A549 (cell line): ENCODE data around the gene ECI1.

Experiments used
- CBX8 ChIP-seq: fragments of 200-600 bp; sonication (generic); IDR thresholded peaks from 2 replicates; pipeline ENCODE4 v1.6.1; 2016
- POLR2A ChIP-seq: IDR thresholded peaks from 2 replicates; pipeline ENCODE4 v1.6.1; 2012; ENCODE audit warnings: mild to moderate bottlenecking, low read length
- REST ChIP-seq: fragments of 200-600 bp; sonication (generic); IDR thresholded peaks from 2 replicates; pipeline ENCODE4 v1.6.1; 2016; ENCODE audit warnings: antibody characterized with exemption, mild to moderate bottlenecking, moderate library complexity
- SREBF2 ChIP-seq: fragments of 450-650 bp; IDR thresholded peaks from 2 replicates; pipeline ENCODE4 v1.6.1; 2014; ENCODE audit warnings: mild to moderate bottlenecking, moderate library complexity
- TF ChIP-seq, protein P1 (sequence below): fragments of >200 bp; sonication (Bioruptor Twin); formaldehyde crosslinking; IDR thresholded peaks from 3 replicates; pipeline ENCODE4 v1.5.1; 2016

GRCh38 chr16:2282262-2282661 lies 30.9 kb upstream of the ECI1 start:
- TF ChIP-seq, protein P1, sequence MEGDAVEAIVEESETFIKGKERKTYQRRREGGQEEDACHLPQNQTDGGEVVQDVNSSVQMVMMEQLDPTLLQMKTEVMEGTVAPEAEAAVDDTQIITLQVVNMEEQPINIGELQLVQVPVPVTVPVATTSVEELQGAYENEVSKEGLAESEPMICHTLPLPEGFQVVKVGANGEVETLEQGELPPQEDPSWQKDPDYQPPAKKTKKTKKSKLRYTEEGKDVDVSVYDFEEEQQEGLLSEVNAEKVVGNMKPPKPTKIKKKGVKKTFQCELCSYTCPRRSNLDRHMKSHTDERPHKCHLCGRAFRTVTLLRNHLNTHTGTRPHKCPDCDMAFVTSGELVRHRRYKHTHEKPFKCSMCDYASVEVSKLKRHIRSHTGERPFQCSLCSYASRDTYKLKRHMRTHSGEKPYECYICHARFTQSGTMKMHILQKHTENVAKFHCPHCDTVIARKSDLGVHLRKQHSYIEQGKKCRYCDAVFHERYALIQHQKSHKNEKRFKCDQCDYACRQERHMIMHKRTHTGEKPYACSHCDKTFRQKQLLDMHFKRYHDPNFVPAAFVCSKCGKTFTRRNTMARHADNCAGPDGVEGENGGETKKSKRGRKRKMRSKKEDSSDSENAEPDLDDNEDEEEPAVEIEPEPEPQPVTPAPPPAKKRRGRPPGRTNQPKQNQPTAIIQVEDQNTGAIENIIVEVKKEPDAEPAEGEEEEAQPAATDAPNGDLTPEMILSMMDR = no peak
- TF ChIP-seq POLR2A = no peak
- TF ChIP-seq SREBF2 = no peak
- no peak for TF ChIP-seq REST
- no peak for TF ChIP-seq CBX8
